Trophoblast cell (in vitro differentiated cells and primary cell): ENCODE measurements around the gene TMPRSS4.
A peak's percentile ranks its signal among the peaks of the same experiment; 100 is the strongest.

Experiments
- DNase-seq, 2 donors: peaks; one replicate each; pipeline ENCODE4 v3.0.0-alpha.2; 2016
- H2AFZ ChIP-seq: 2 replicates; pipeline ENCODE4 v1.6.1; 2013; ENCODE audit warnings: low read length, moderate library complexity, mild to moderate bottlenecking; ENCODE audit not compliant: insufficient read depth, poor library complexity
- H2AK5ac ChIP-seq: 2 replicates; pipeline ENCODE4 v1.6.1; 2013; ENCODE audit warnings: mild to moderate bottlenecking, low read length
- H2BK120ac ChIP-seq: 2 replicates; pipeline ENCODE4 v1.6.1; 2013; ENCODE audit warnings: low read length, mild to moderate bottlenecking, moderate library complexity; ENCODE audit not compliant: insufficient read depth, poor library complexity
- H2BK12ac ChIP-seq: 2 replicates; pipeline ENCODE4 v1.6.1; 2013; ENCODE audit warnings: mild to moderate bottlenecking, low read length, moderate library complexity
- H2BK5ac ChIP-seq: 2 replicates; pipeline ENCODE4 v1.6.1; 2013; ENCODE audit warnings: low read length, low read depth, moderate library complexity, mild to moderate bottlenecking; ENCODE audit not compliant: poor library complexity
- H3K14ac ChIP-seq: 2 replicates; pipeline ENCODE4 v1.6.1; 2013; ENCODE audit warnings: mild to moderate bottlenecking, low read length
- H3K18ac ChIP-seq: 2 replicates; pipeline ENCODE4 v1.6.1; 2013; ENCODE audit warnings: mild to moderate bottlenecking, low read length
- H3K23ac ChIP-seq: 2 replicates; pipeline ENCODE4 v1.6.1; 2013; ENCODE audit warnings: low read length
- H3K27ac ChIP-seq: 2 replicates; pipeline ENCODE4 v1.5.1; 2013; ENCODE audit warnings: low read depth, mild to moderate bottlenecking, inconsistent platforms, low read length, moderate library complexity
- H3K27me3 ChIP-seq: 2 replicates; pipeline ENCODE4 v1.6.1; 2013; ENCODE audit warnings: inconsistent platforms, mild to moderate bottlenecking, low read length, moderate library complexity; ENCODE audit not compliant: insufficient read depth
- H3K36me3 ChIP-seq, 2 experiments: 1 replicate in 1 of 2; 2 replicates in 1 of 2; pipeline ENCODE4 v1.6.1; 2013; ENCODE audit warnings: low read length in 2 of 2, mild to moderate bottlenecking in 2 of 2, moderate library complexity in 1 of 2; ENCODE audit not compliant: insufficient read depth in 2 of 2, control insufficient read depth in 1 of 2
- H3K4ac ChIP-seq: 2 replicates; pipeline ENCODE4 v1.6.1; 2013; ENCODE audit warnings: low read depth, mild to moderate bottlenecking, low read length, moderate library complexity
- H3K4me1 ChIP-seq, 2 experiments: 1 replicate in 1 of 2; 2 replicates in 1 of 2; pipeline ENCODE4 v1.6.1; 2013; ENCODE audit warnings: low read length in 2 of 2, mild to moderate bottlenecking in 2 of 2, moderate library complexity in 1 of 2; ENCODE audit not compliant: insufficient read depth in 2 of 2, control insufficient read depth in 1 of 2
- H3K4me2 ChIP-seq: 2 replicates; pipeline ENCODE4 v1.6.1; 2013; ENCODE audit warnings: inconsistent platforms, mild to moderate bottlenecking, low read length, moderate library complexity
- H3K4me3 ChIP-seq: 2 replicates; pipeline ENCODE4 v1.5.1; 2013; ENCODE audit warnings: mild to moderate bottlenecking, low read depth, low read length, inconsistent platforms
- H3K79me1 ChIP-seq: one replicate; pipeline ENCODE4 v1.6.1; 2013; ENCODE audit warnings: low read length
- H3K79me2 ChIP-seq: 2 replicates; pipeline ENCODE4 v1.6.1; 2013; ENCODE audit warnings: low read length, mild to moderate bottlenecking; ENCODE audit not compliant: control insufficient read depth, insufficient read depth, poor library complexity
- H3K9ac ChIP-seq: 2 replicates; pipeline ENCODE4 v1.6.1; 2013; ENCODE audit warnings: mild to moderate bottlenecking, low read length
- H3K9me3 ChIP-seq: 2 replicates; pipeline ENCODE4 v1.6.1; 2013; ENCODE audit warnings: low read depth, mild to moderate bottlenecking, control low read depth, inconsistent platforms, low read length; ENCODE audit not compliant: insufficient read depth
- H4K12ac ChIP-seq: 2 replicates; pipeline ENCODE4 v1.6.1; 2013; ENCODE audit warnings: low read depth, mild to moderate bottlenecking, low read length, moderate library complexity
- H4K8ac ChIP-seq: 2 replicates; pipeline ENCODE4 v1.6.1; 2013; ENCODE audit warnings: low read depth, mild to moderate bottlenecking, low read length, moderate library complexity
- H4K91ac ChIP-seq: one replicate; pipeline ENCODE4 v1.6.1; 2013; ENCODE audit warnings: low read depth, mild to moderate bottlenecking, low read length, moderate library complexity
- WGBS: extraction: QIAGEN DNeasy Blood & Tissue Kit; methylation state at CpG from one replicate; pipeline ENCODE4 v1.1.7; 2013; ENCODE audit warnings: missing lambda C conversion rate; ENCODE audit not compliant: insufficient read length, insufficient coverage; ENCODE audit errors: extremely low coverage; 5-methylcytosine and 5-hydroxymethylcytosine counted together

TMPRSS4 gene

GRCh38 chr11:118152552-118153471 is 75.9 kb downstream of the TMPRSS4 start, which contains the start of gene SCN4B:
Gene SCN4B (minus strand): TSS chr11:118152823. CDS start chr11:118152673, 150 bp downstream.
- H3K27me3 ChIP-seq: peaks cover 74% of the 10 kb centered on the region
- H2AFZ ChIP-seq: peak within 1 kb of the TSS; percentile 17
- H3K79me2 ChIP-seq: no peaks in the 10 kb centered on the region
- peak within 1 kb of the TSS; percentile 13 for H4K12ac ChIP-seq
- H3K4me3 ChIP-seq: peak within 1 kb of the TSS; percentile 50
- H3K9me3 ChIP-seq: peaks cover 15% of the 10 kb centered on the region
- H3K27ac ChIP-seq: no peak within 1 kb of the TSS
- H3K14ac ChIP-seq: no peak within 1 kb of the TSS
- peak within 1 kb of the TSS; percentile 86 for H3K4me2 ChIP-seq
- H3K79me1 ChIP-seq: no peaks in the 10 kb centered on the region
- DNase-seq: peak; percentile 12 to 53
- H2BK5ac ChIP-seq: no peak within 1 kb of the TSS
- H3K23ac ChIP-seq: no peak within 1 kb of the TSS
- no peak within 1 kb of the TSS for H3K18ac ChIP-seq
- H3K9ac ChIP-seq: no peak within 1 kb of the TSS
- no peak within 1 kb of the TSS for H2AK5ac ChIP-seq
- no peaks in the 10 kb centered on the region for H3K36me3 ChIP-seq
- no peak within 1 kb of the TSS for H4K8ac ChIP-seq
- H4K91ac ChIP-seq: no peak within 1 kb of the TSS
- no peak within 1 kb of the TSS for H3K4ac ChIP-seq
- no CpG with 5 or more reads among the region's 88 CpGs for WGBS
- H3K4me1 ChIP-seq: peaks cover 5% of the 10 kb centered on the region in 2 experiments
- H2BK12ac ChIP-seq: no peak within 1 kb of the TSS
- H2BK120ac ChIP-seq: no peak within 1 kb of the TSS

GRCh38 chr11:118153516-118153915 is 76.6 kb downstream of the TMPRSS4 start:
- no peak overlapping the region for H3K23ac ChIP-seq
- no peak overlapping the region for H4K91ac ChIP-seq
- no peak overlapping the region for H2BK5ac ChIP-seq
- peak overlapping the region; percentile 86 for H3K4me2 ChIP-seq
- H2AK5ac ChIP-seq: no peak overlapping the region
- H3K79me2 ChIP-seq: no peaks in the 10 kb centered on the region
- H2BK120ac ChIP-seq: no peak overlapping the region
- no peak overlapping the region for H4K8ac ChIP-seq
- DNase-seq: no peak
- no peak overlapping the region for H2AFZ ChIP-seq
- no peak overlapping the region for H3K4ac ChIP-seq
- H4K12ac ChIP-seq: no peak overlapping the region
- H3K14ac ChIP-seq: no peak overlapping the region
- no peak overlapping the region for H3K9ac ChIP-seq
- H3K9me3 ChIP-seq: peaks cover 15% of the 10 kb centered on the region
- H3K27me3 ChIP-seq: peaks cover 78% of the 10 kb centered on the region
- no peaks in the 10 kb centered on the region for H3K36me3 ChIP-seq
- no peak overlapping the region for H3K4me3 ChIP-seq
- H2BK12ac ChIP-seq: no peak overlapping the region
- no CpG with 5 or more reads among the region's 16 CpGs for WGBS
- peaks cover 5% of the 10 kb centered on the region in 2 experiments for H3K4me1 ChIP-seq
- H3K79me1 ChIP-seq: no peaks in the 10 kb centered on the region
- H3K18ac ChIP-seq: no peak overlapping the region
- H3K27ac ChIP-seq: no peak overlapping the region

DNA sequence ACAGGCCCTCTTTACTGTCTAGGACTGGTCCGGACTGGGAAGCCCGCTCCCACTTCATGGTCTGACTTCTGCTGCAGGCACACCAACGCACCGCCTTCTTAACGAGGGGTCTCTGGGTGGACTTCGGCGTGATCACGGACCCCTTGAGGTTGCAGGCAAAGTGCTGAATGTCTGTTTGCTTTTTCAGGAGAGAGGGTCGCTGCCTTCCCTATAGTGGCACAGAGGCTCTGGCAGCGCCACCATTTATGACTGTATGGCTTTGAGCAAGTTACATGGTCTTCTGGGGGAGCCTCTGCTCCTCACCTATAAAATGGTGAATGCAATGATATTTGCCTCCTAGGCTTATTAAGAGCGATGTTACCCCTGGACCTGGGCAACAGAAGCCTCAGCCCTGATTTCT is 77.1 kb downstream of the TMPRSS4 start:
- Histone ChIP-seq H3K79me2 (no peaks in the 10 kb centered on the region), H3K4me3 (no peak overlapping the region), H2BK120ac (no peak overlapping the region), H2AFZ (no peak overlapping the region), H3K9me3 (peaks cover 15% of the 10 kb centered on the region), H4K12ac (no peak overlapping the region), H3K79me1 (no peaks in the 10 kb centered on the region), H3K14ac (no peak overlapping the region), H2BK5ac (no peak overlapping the region), H3K23ac (no peak overlapping the region), H4K8ac (no peak overlapping the region), H2AK5ac (no peak overlapping the region), H2BK12ac (no peak overlapping the region), H3K27me3 (peaks cover 78% of the 10 kb centered on the region), H4K91ac (no peak overlapping the region), H3K4ac (no peak overlapping the region), H3K9ac (no peak overlapping the region), H3K36me3 (no peaks in the 10 kb centered on the region), H3K18ac (no peak overlapping the region), H3K4me1 (peaks cover 5% of the 10 kb centered on the region in 2 experiments), H3K4me2 (no peak overlapping the region), H3K27ac (no peak overlapping the region)
- no peak for DNase-seq
- no CpG with 5 or more reads among the region's 11 CpGs for WGBS

- H3K4me2 ChIP-seq: no peak overlapping the region
- peak overlapping the region; percentile 81 for H3K23ac ChIP-seq
- H2BK12ac ChIP-seq: no peak overlapping the region
- H2BK120ac ChIP-seq: no peak overlapping the region
- peaks cover 76% of the 10 kb centered on the region for H3K27me3 ChIP-seq
- no peak overlapping the region for H4K91ac ChIP-seq
- H3K14ac ChIP-seq: no peak overlapping the region
- no peaks in the 10 kb centered on the region for H3K79me1 ChIP-seq
- H3K4me1 ChIP-seq: peaks cover 5% of the 10 kb centered on the region in 2 experiments
- no peak overlapping the region for H4K12ac ChIP-seq
- H3K79me2 ChIP-seq: no peaks in the 10 kb centered on the region
- no peak overlapping the region for H2BK5ac ChIP-seq
- WGBS: no CpG with 5 or more reads among the region's 1 CpG
- H3K27ac ChIP-seq: no peak overlapping the region
- no peak for DNase-seq
- H3K4me3 ChIP-seq: no peak overlapping the region
- no peak overlapping the region for H2AFZ ChIP-seq
- H3K9ac ChIP-seq: no peak overlapping the region
- no peak overlapping the region for H3K18ac ChIP-seq
- no peak overlapping the region for H3K4ac ChIP-seq
- peaks cover 15% of the 10 kb centered on the region for H3K9me3 ChIP-seq
- H3K36me3 ChIP-seq: no peaks in the 10 kb centered on the region
- no peak overlapping the region for H4K8ac ChIP-seq
- H2AK5ac ChIP-seq: no peak overlapping the region
These were observed 77.8 kb downstream of the TMPRSS4 start for GRCh38 chr11:118154641-118155040.
